Esophagus squamous epithelium (tissue), 4 donors: ENCODE measurements around the gene HMGN1.
A peak's percentile ranks its signal among the peaks of the same experiment; 100 is the strongest.

Source experiments
- POLR2A ChIP-seq, 4 donors: fragments of 450-650 bp; IDR thresholded peaks; one replicate each; pipeline ENCODE4 v1.6.1; 2017; ENCODE audit warnings: antibody characterized with exemption in 4 of 4, mild to moderate bottlenecking in 4 of 4, moderate library complexity in 3 of 4
- TF ChIP-seq, protein P1 (sequence below), 6 experiments: fragments of 450-650 bp in 4 of 6; fragments of 200-600 bp in 2 of 6; sonication (generic) in 2 of 6; IDR thresholded peaks; one replicate each; pipeline ENCODE4 v1.5.1; 2016 to 2019; ENCODE audit warnings: antibody characterized with exemption in 6 of 6, mild to moderate bottlenecking in 4 of 6, moderate library complexity in 4 of 6

DNA sequence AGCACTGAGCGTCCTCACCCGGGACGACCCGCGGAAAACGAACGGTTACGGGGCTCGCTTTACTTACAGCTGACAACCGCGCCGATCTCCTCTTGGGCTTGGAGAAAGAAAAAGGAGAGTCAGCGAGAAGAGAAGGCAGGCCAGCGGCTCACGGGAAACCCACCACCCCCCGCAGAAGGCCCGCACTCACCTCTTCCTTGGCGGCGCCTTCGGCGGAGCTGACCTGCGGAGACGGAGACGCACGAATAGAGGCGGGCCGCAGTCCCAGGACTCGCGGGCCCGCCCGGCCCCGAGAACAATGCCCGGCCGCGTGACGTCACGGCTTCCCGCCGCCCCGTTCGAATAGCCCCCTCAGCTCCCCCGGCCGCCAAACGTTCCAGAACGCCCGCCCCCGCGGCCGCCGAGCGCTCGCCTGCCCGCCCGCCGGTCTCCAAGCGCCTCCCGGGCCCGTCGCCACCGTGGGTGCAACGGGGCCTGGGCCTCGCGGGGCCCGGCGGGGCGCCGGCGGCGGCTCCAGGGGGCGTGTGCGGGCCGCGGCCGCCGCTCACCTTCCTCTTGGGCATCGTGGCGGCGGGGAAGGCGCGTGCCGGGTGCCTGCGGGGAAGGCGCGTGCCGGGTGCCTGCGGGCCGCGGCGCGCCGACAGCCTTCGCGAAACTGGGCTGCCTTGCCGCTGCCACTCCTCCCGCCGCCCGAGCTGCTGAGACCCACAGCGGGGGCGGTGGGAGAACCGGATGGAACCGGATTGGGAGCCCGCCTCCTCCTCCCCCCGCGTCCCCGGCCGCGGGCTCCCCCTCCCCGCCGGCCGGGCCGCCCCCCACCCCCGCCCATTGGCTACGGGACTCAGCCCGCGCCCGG, at the start of gene HMGN1:
- TF ChIP-seq, protein P1, sequence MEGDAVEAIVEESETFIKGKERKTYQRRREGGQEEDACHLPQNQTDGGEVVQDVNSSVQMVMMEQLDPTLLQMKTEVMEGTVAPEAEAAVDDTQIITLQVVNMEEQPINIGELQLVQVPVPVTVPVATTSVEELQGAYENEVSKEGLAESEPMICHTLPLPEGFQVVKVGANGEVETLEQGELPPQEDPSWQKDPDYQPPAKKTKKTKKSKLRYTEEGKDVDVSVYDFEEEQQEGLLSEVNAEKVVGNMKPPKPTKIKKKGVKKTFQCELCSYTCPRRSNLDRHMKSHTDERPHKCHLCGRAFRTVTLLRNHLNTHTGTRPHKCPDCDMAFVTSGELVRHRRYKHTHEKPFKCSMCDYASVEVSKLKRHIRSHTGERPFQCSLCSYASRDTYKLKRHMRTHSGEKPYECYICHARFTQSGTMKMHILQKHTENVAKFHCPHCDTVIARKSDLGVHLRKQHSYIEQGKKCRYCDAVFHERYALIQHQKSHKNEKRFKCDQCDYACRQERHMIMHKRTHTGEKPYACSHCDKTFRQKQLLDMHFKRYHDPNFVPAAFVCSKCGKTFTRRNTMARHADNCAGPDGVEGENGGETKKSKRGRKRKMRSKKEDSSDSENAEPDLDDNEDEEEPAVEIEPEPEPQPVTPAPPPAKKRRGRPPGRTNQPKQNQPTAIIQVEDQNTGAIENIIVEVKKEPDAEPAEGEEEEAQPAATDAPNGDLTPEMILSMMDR (IDR thresholded peaks at IDR 0.05), result peak in 3 of 6 experiments; percentile 7 to 12 (median 9)
- TF ChIP-seq POLR2A (IDR thresholded peaks at IDR 0.05), result peak in 2 of 4 donors; percentile 78 to 83
